Mononuclear cell (primary cell): ENCODE measurements around the gene LIPK. TPM values are rescaled to one million over a fixed set of nuclear protein-coding genes. Genes with fewer than 3 reads are reported as not detected.
"Not testable (repeated sequence)": the region's sequence is repeated elsewhere in the genome, so short reads cannot be mapped to it uniquely, and the experiment has no call there.

Source experiments
- H3K27me3 ChIP-seq: 2 replicates; pipeline ENCODE4 v1.6.0; 2011; ENCODE audit warnings: low read length, control low read depth; ENCODE audit not compliant: insufficient read depth
- H3K4me1 ChIP-seq: 2 replicates; pipeline ENCODE4 v1.5.1; 2011; ENCODE audit warnings: mild to moderate bottlenecking, low read length, control low read depth; ENCODE audit not compliant: insufficient read depth
- H3K4me3 ChIP-seq: 2 replicates; pipeline ENCODE4 v1.5.1; 2011; ENCODE audit warnings: mild to moderate bottlenecking, low read length, moderate library complexity
- H3K9me3 ChIP-seq: 2 replicates; pipeline ENCODE4 v1.5.1; 2011; ENCODE audit warnings: low read depth, mild to moderate bottlenecking, control low read depth, low read length
- total RNA-seq: library from RNA; depleted of rRNA; stranded (reverse); fragments of >200 nt; gene quantifications from one replicate; pipeline ENCODE4 v1.2.3, GENCODE V29; 2012

The LIPK gene
- total RNA-seq, 1 donor: not detected

- H3K4me1 ChIP-seq: no peaks in the 10 kb centered on the region
- H3K9me3 ChIP-seq: no peaks in the 10 kb centered on the region
- no peaks in the 10 kb centered on the region for H3K27me3 ChIP-seq
- no peak overlapping the region for H3K4me3 ChIP-seq
Observed at GRCh38 chr10:88689366-88689765, 16.7 kb upstream of the LIPK start.

GRCh38 chr10:88693392-88694020 is 12.5 kb upstream of the LIPK start:
- H3K9me3 ChIP-seq: no peaks in the 10 kb centered on the region
- no peak overlapping the region for H3K4me3 ChIP-seq
- H3K4me1 ChIP-seq: no peaks in the 10 kb centered on the region
- H3K27me3 ChIP-seq: no peaks in the 10 kb centered on the region

GRCh38 chr10:88702848-88703597 is 3.0 kb upstream of the LIPK start:
- Histone ChIP-seq H3K9me3 (no peaks in the 10 kb centered on the region), H3K27me3 (no peaks in the 10 kb centered on the region), H3K4me1 (no peaks in the 10 kb centered on the region), H3K4me3 (no peak overlapping the region)

- no peaks in the 10 kb centered on the region for H3K9me3 ChIP-seq
- H3K4me1 ChIP-seq: no peaks in the 10 kb centered on the region
- H3K27me3 ChIP-seq: no peaks in the 10 kb centered on the region
- H3K4me3 ChIP-seq: no peak overlapping the region
Observed at GRCh38 chr10:88707429-88708155, 1.5 kb downstream of the LIPK start.

- not testable (repeated sequence) for H3K27me3 ChIP-seq, H3K4me3 ChIP-seq, H3K4me1 ChIP-seq, H3K9me3 ChIP-seq
Observed at GRCh38 chr10:88709361-88709760, 3.3 kb downstream of the LIPK start.

GRCh38 chr10:88715517-88715916 is 9.5 kb downstream of the LIPK start:
- Histone ChIP-seq H3K9me3 (no peaks in the 10 kb centered on the region), H3K27me3 (no peaks in the 10 kb centered on the region), H3K4me3 (no peak overlapping the region), H3K4me1 (no peaks in the 10 kb centered on the region)

GRCh38 chr10:88721392-88721791 is 15.3 kb downstream of the LIPK start:
- Histone ChIP-seq H3K4me1 (peaks cover 7% of the 10 kb centered on the region), H3K9me3 (no peaks in the 10 kb centered on the region), H3K4me3 (no peak overlapping the region), H3K27me3 (no peaks in the 10 kb centered on the region)

- Histone ChIP-seq H3K9me3 (no peaks in the 10 kb centered on the region), H3K4me1 (peaks cover 7% of the 10 kb centered on the region), H3K4me3 (no peak overlapping the region), H3K27me3 (no peaks in the 10 kb centered on the region)
Observed at GRCh38 chr10:88725798-88726197, 19.7 kb downstream of the LIPK start.

- H3K9me3 ChIP-seq: no peaks in the 10 kb centered on the region
Observed at GRCh38 chr10:88728107-88728763, 22.2 kb downstream of the LIPK start.

GRCh38 chr10:88730864-88731263 is 24.8 kb downstream of the LIPK start:
- Histone ChIP-seq H3K4me1 (peaks cover 4% of the 10 kb centered on the region), H3K9me3 (no peaks in the 10 kb centered on the region), H3K4me3 (no peak overlapping the region), H3K27me3 (no peaks in the 10 kb centered on the region)

More at GRCh38 chr10:88728107-88728763, 22.2 kb downstream of the LIPK start:
- Histone ChIP-seq H3K4me3 (no peak overlapping the region), H3K4me1 (peaks cover 7% of the 10 kb centered on the region), H3K27me3 (no peaks in the 10 kb centered on the region)

- Histone ChIP-seq H3K9me3 (no peaks in the 10 kb centered on the region), H3K27me3 (no peaks in the 10 kb centered on the region)
Observed at GRCh38 chr10:88731296-88731695, 25.2 kb downstream of the LIPK start.

GRCh38 chr10:88733215-88733614 is 27.2 kb downstream of the LIPK start:
- no peaks in the 10 kb centered on the region for H3K9me3 ChIP-seq
- no peaks in the 10 kb centered on the region for H3K27me3 ChIP-seq
- no peaks in the 10 kb centered on the region for H3K4me1 ChIP-seq
- H3K4me3 ChIP-seq: no peak overlapping the region

More at GRCh38 chr10:88731296-88731695, 25.2 kb downstream of the LIPK start:
- Histone ChIP-seq H3K4me3 (no peak overlapping the region), H3K4me1 (no peaks in the 10 kb centered on the region)

GRCh38 chr10:88735661-88736060 is 29.6 kb downstream of the LIPK start:
- no peaks in the 10 kb centered on the region for H3K4me1 ChIP-seq

GRCh38 chr10:88741921-88742320 is 35.9 kb downstream of the LIPK start:
- H3K27me3 ChIP-seq, H3K4me3 ChIP-seq, H3K4me1 ChIP-seq: not testable (repeated sequence)
- H3K9me3 ChIP-seq: peaks cover 11% of the 10 kb centered on the region

More at GRCh38 chr10:88735661-88736060, 29.6 kb downstream of the LIPK start:
- Histone ChIP-seq H3K9me3 (no peaks in the 10 kb centered on the region), H3K4me3 (no peak overlapping the region), H3K27me3 (no peaks in the 10 kb centered on the region)

- H3K9me3 ChIP-seq: peaks cover 11% of the 10 kb centered on the region
- H3K4me3 ChIP-seq: no peak overlapping the region
- no peaks in the 10 kb centered on the region for H3K4me1 ChIP-seq
- peaks cover 4% of the 10 kb centered on the region for H3K27me3 ChIP-seq
Observed at GRCh38 chr10:88742448-88742847, 36.4 kb downstream of the LIPK start.
